Neutrophil (primary cell): ENCODE measurements around the gene AGRN.
A peak's percentile ranks its signal among the peaks of the same experiment; 100 is the strongest.

Experiments used
- H3K27ac ChIP-seq: fragments of 200-600 bp; sonication (generic); 2 replicates; pipeline ENCODE4 v1.5.1; 2016; ENCODE audit warnings: mild to moderate bottlenecking, moderate library complexity
- H3K27me3 ChIP-seq: fragments of 200-600 bp; sonication (generic); 2 replicates; pipeline ENCODE4 v1.6.0; 2016; ENCODE audit warnings: mild to moderate bottlenecking
- H3K36me3 ChIP-seq: fragments of 200-600 bp; sonication (generic); 2 replicates; pipeline ENCODE4 v1.5.1; 2017
- H3K4me1 ChIP-seq, 2 experiments: fragments of 200-600 bp in 1 of 2; sonication (generic) in 1 of 2; 1 replicate in 1 of 2; 2 replicates in 1 of 2; pipeline versions ENCODE4 v1.5.1 to v1.6.1; 2013 to 2016; ENCODE audit warnings: low read depth in 1 of 2, low read length in 1 of 2, mild to moderate bottlenecking in 1 of 2, moderate library complexity in 1 of 2; ENCODE audit not compliant: control insufficient read depth in 1 of 2, insufficient read depth in 1 of 2
- H3K4me3 ChIP-seq, 2 experiments: fragments of 200-600 bp in 1 of 2; sonication (generic) in 1 of 2; 1 replicate in 1 of 2; 2 replicates in 1 of 2; pipeline ENCODE4 v1.5.1; 2013 to 2016; ENCODE audit warnings: low read depth in 1 of 2, low read length in 1 of 2, mild to moderate bottlenecking in 1 of 2, moderate library complexity in 1 of 2
- H3K9me3 ChIP-seq: fragments of 200-600 bp; sonication (generic); 2 replicates; pipeline ENCODE4 v1.5.1; 2016
- TF ChIP-seq, protein P1 (sequence below): fragments of 200-600 bp; sonication (generic); IDR thresholded peaks from 2 replicates; pipeline ENCODE4 v1.5.1; 2016; ENCODE audit warnings: antibody characterized with exemption

AGRN gene

DNA sequence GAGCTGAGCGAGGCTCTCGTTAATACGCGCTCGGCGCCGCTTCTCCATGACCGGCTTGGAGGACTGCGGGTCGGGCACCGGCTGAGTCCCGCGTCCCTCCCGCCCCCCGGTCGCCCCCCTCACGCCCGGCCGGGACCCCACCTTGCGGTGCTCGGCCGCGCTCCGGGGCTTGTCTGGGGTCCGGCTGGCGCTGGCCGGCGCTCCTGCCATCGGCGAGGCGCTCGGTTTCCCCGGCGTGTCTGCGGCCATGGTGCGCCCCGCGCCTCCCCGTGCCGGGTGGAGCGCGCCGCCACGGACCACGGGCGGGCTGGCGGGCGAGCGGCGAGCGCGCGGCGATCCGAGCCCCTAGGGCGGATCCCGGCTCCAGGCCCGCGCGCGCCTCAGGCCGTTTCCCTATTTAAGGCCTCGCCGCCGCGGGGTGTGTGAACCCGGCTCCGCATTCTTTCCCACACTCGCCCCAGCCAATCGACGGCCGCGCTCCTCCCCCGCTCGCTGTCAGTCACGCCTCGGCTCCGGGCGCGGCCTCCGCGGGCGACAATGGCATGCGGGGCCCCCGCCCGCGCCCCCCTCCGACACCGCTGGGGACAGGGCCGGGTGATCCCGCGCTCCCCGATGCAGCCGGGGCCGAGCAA, 20.1 kb upstream of the AGRN start, which contains the start of gene HES4:
Gene HES4 (minus strand): TSS at position 373 of the 632 bp plus-strand sequence. CDS start 124 bp downstream, at position 249.
- H3K9me3 ChIP-seq = no peaks in the 10 kb centered on the region
- H3K27me3 ChIP-seq = peaks cover 100% of the 10 kb centered on the region
- H3K4me1 ChIP-seq = peaks cover 23 to 39% of the 10 kb centered on the region in 2 experiments
- H3K36me3 ChIP-seq = no peaks in the 10 kb centered on the region
- no peak within 1 kb of the TSS for H3K27ac ChIP-seq
- H3K4me3 ChIP-seq = peak within 1 kb of the TSS; percentile 34 to 50
- TF ChIP-seq, protein P1, sequence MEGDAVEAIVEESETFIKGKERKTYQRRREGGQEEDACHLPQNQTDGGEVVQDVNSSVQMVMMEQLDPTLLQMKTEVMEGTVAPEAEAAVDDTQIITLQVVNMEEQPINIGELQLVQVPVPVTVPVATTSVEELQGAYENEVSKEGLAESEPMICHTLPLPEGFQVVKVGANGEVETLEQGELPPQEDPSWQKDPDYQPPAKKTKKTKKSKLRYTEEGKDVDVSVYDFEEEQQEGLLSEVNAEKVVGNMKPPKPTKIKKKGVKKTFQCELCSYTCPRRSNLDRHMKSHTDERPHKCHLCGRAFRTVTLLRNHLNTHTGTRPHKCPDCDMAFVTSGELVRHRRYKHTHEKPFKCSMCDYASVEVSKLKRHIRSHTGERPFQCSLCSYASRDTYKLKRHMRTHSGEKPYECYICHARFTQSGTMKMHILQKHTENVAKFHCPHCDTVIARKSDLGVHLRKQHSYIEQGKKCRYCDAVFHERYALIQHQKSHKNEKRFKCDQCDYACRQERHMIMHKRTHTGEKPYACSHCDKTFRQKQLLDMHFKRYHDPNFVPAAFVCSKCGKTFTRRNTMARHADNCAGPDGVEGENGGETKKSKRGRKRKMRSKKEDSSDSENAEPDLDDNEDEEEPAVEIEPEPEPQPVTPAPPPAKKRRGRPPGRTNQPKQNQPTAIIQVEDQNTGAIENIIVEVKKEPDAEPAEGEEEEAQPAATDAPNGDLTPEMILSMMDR = no peak

DNA sequence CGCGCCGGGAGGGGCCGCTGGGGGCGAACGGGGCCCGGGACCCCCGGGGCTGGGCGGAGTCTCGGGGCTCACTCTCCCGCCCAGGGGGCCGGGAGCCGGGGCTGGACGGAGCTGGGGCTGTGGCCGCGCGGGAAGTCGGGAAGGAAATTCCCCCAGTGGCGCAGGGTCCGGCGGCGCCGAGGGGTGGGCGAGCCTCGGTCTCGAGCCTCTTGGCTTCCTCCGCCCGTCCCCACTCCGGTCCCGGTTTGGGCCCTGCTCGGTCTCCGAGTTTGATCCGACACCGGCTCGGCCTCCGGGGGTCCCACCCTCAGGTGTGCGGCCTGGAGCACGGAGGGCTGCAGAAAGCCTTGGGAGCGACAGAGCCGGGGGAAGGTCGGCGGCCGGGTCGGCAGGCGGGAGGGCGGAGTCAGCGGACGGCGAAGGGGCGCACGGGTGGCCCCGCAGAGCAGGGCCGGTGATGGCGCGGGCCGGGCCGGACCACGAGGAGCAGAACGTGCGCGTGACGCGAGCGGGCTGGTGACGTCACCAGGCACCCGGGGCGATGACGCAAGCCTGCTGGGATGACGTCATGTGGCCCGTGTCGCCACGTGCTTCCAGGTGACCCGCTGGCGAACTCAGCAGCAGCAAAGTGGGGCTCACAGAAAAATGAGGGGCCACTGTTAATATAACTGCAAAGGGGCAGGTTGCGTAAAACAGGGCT, 19.4 kb upstream of the AGRN start:
- Histone ChIP-seq H3K27me3 (peaks cover 100% of the 10 kb centered on the region), H3K9me3 (no peaks in the 10 kb centered on the region), H3K4me1 (peaks cover 23 to 39% of the 10 kb centered on the region in 2 experiments), H3K27ac (no peak overlapping the region), H3K36me3 (no peaks in the 10 kb centered on the region), H3K4me3 (peak overlapping the region; percentile 34 to 50)
- TF ChIP-seq, protein P1 = no peak

DNA sequence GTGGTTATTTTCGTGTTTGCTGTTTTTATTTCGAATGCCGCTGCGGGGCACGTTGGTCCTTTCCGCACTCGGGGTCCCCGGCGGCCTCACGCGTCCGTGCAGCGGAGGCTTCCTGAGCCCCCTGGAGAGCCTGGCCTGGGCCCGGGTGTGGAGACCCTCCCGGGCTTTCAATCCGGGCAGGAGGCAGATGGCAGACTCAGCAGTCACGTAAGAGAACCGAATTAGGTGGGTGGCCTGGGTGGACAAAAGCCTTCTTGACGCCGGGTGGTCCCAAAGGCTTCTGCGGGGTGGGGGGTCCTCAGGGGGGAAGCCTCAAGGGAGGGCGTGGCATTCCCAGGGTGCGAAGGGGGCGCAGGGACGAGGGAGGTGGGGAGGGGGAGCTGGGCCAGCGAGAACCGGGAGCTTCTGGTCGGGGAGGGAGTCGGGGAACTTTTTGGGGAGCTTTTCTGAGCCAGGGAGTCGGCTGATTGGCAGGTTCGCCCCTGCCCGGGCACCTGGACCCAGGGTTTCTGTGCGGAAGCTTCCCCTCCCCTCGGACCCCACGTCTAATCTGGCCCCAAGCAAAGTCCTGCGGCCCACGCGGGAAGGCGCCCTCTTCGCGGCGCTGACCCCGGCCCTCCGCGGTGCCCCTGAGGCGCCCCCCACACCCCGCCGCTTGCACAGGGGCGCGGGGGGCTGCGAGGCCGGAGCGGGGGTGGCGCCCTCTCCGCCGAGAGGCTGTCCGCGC, 18.7 kb upstream of the AGRN start:
- Histone ChIP-seq H3K27me3 (peaks cover 100% of the 10 kb centered on the region), H3K4me3 (peak overlapping the region; percentile 34 to 50), H3K4me1 (peaks cover 23 to 39% of the 10 kb centered on the region in 2 experiments), H3K9me3 (no peaks in the 10 kb centered on the region), H3K36me3 (no peaks in the 10 kb centered on the region), H3K27ac (no peak overlapping the region)
- TF ChIP-seq, protein P1 = no peak

DNA sequence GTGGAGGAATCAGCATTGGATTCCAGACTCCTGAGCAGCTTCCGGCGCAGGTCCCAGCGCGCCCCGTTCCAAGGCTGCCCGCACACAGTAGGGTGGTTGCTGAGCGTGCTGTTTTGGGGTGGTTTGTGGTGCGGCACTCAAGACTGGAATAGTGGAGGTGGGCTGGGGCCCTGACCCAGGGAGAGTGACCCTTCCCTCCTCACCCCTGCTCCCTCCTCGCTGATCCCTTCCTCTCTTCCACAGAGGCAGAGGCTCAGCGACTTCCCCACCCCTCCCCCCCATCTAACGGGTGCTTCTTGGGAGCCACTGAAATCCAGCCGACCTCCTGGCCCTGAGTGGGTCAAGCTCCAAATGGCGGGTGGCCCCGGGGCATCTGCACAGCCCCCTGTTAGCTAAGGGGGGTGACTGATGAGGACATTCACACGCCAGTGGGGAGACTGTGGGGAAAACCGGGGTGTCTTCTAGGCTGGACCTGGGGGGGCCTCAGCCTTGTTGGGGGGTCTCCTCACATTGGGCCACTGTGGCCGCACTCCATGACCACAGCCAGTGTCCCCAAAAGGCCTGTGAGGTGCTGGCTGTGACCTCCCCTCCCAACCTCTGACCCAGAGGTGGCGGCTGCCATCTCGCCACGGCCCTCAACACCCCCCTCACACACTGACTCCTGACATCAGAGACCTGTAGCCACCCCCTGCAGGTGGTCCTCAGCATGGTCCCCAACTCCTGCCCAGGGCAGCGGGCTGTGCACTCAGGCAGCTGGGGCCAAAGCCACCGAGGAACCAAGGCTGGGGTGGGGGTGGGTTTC, 16.1 kb upstream of the AGRN start:
- TF ChIP-seq, protein P1 = no peak
- Histone ChIP-seq H3K36me3 (no peaks in the 10 kb centered on the region), H3K4me1 (peaks cover 22 to 31% of the 10 kb centered on the region in 2 experiments), H3K27ac (no peak overlapping the region), H3K27me3 (peaks cover 95% of the 10 kb centered on the region), H3K4me3 (no peak overlapping the region), H3K9me3 (no peaks in the 10 kb centered on the region)

DNA sequence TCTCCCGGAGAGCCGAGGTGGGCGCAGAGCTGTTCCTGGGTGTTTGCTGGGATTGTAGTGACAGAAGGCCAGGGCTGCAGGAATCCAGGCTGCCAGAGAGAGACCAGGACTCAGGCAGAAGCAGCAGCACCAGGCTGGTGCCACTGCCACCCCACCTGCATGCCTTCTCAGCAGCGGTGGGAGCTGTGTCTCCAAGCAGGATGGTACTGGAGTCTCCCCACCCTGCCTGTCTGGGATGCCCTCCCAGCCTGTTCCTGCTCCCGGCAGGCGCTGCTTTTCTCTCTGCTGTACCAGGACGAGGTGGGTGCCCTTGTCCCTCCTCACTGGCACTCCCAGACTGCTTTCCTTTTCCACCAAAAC, 15.5 kb upstream of the AGRN start:
- H3K4me1 ChIP-seq = peaks cover 16 to 26% of the 10 kb centered on the region in 2 experiments
- no peaks in the 10 kb centered on the region for H3K36me3 ChIP-seq
- peaks cover 95% of the 10 kb centered on the region for H3K27me3 ChIP-seq
- no peaks in the 10 kb centered on the region for H3K9me3 ChIP-seq
- H3K27ac ChIP-seq = no peak overlapping the region
- no peak overlapping the region for H3K4me3 ChIP-seq
- TF ChIP-seq, protein P1 = no peak
